Esophagus mucosa (tissue), 1 donor: ENCODE measurements around the gene F13A1. TPM values are rescaled to one million over a fixed set of nuclear protein-coding genes. Genes with fewer than 3 reads are reported as not detected.
"Not testable (repeated sequence)": the region's sequence is repeated elsewhere in the genome, so short reads cannot be mapped to it uniquely, and the experiment has no call there.

Source experiments
- ATAC-seq: fragments of 200-7000 bp; cut with Tn5 transposase; one replicate; pipeline ENCODE4 v1.9.1; 2020
- total RNA-seq: library from RNA; stranded (reverse); gene quantifications from one replicate; pipeline ENCODE4 v1.2.4, GENCODE V29; 2023
- donor health status: DM: yes; HTN: yes; CAD: no.

Gene F13A1
- total RNA-seq, 1 donor from 2014 or later: 2.8 TPM

GRCh38 chr6:6317825-6318733 is 2.4 kb downstream of the F13A1 start:
- ATAC-seq: no peak

DNA sequence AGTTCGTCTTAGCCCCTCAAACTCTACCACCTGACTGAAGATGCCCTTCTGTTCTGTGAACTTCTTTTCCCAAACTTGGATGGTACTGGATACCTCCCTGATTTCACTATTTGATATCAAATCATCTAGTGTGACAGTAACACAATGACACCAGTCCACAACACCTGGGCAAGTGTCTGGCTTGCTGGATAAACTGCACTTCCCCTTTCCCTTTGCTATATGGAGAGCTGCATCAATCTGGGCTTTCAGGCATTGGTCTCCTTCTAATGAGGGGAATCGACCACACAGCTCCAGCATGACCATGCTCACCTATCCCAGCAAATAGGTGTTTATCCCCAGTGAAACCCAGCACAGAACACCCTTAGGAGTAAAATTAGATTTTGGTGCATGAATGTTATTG is 3.1 kb downstream of the F13A1 start:
- ATAC-seq: no peak

- ATAC-seq: no peak
Measured at GRCh38 chr6:6315660-6316059, 4.8 kb downstream of the F13A1 start.

DNA sequence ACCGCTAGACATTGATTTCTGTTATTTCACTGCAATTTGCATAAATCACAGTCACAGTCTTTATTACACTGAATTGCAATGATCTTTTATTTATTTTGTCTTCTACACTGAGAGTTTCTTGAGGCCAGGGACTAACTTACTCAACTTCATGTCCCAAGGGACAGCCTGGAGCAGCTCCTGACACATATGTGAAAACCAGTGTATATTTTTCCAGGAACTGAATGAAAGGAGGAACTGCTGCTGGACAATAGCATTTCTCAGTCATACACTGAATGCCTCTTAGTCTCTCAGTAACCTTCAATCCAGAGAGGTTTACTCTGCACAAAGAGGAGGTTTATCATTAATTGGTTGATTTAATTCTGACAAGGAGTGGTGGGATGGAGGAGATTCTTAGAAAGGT is 5.9 kb downstream of the F13A1 start:
- no peak for ATAC-seq

DNA sequence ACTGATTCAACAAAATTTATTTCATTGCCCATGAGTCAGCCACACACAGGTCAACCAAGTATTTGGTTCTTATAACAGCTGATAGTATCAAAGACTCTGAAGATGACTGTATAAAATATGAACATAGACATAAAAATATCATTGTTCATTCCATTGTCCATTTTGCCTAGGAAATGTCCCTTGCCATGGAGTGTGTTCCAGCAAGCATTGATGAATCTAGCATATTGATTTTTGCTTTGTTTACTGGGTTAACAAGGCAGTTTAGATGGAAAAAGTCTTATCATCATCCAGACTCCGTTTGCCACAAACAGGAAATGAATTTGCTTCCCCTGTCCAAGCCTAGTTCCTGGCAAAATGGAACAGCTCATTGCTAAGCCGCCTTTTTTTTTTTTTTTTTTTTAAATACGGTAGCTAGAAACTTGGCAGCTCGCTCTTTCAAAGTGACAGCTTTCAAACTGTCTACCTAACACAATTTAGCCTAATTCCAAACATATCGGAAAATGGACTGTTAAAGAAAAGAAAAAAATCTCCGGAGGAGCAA is 7.5 kb downstream of the F13A1 start:
- no peak for ATAC-seq

DNA sequence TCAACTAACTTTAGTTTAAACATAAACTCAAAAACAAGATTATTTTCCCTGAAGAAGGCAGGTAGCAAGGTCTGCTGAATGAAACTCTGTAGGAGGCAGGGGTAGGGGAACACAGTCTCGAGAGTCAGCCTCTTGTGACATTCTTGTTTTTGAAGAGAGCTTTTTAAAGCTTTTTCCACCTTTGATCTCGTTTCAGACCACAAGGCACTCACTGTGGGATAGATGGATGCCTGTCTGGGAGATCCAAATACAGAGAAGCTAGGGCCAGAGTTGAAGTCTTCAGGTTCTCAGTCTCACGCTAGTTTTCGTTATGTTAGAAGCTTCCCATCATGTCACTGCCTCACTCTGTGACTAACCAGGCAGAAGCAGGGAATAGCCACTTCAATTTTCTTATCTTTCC is 14.9 kb downstream of the F13A1 start:
- ATAC-seq: no peak

- not testable (repeated sequence) for ATAC-seq
Measured at GRCh38 chr6:6300383-6300782, 20.1 kb downstream of the F13A1 start.

DNA sequence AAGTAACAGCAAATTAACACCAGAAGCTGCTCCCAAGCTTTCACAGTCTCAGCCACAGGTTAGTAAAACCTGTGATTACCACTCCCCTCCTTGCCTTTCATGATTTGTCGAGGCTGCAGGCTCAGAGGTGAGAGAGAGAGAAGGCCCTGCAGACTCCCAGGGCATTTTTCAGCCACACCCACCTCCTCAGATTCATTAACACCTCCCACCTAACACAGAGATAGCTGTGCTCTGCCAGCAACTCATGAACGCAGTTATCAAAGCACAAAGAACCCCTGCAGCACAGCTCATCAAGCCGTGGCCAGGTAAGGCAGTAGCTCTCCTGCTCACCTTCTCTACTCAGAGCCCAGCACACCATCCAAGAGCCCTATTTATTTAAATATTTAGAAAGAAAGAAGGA is 27.1 kb downstream of the F13A1 start:
- ATAC-seq: no peak

DNA sequence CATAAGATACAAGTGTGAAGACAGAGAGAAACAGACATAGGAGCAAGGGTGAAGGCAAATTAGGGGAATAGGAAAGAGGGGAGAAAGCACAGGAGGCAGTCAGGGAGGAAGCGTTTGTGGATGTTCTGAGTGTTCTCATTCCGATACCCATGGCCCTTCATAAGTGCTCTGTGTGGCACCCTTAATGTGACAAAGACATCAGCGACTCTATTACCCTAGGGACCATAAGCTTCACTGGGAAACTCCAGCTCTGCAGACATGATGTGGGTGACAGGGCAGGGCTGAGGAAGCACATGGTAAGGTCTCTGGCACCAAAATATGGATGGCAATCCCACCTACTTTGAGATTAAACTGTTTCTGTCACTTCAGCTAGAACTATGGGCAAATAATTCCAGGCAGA is 33.0 kb downstream of the F13A1 start:
- no peak for ATAC-seq

DNA sequence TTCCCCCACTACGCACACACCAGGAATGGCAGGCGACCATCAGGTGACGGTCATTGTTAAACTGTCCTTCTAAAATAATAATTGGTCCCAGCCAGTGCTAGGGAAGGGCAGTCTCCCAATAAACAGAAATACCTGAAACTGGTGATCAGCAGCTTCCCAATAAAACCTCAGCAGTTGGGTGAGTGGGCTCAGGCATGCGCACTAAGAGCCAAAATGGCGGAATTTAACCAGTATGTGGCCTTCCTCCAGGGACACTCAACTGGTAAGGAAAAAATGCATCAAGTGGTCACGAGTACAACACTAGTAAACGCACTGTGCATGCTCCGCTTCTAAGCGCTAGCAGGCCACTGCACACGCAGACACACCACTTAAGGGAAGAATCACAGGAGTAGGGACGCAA is 34.8 kb downstream of the F13A1 start:
- ATAC-seq: no peak

GRCh38 chr6:6284221-6284966 is 36.1 kb downstream of the F13A1 start:
- no peak for ATAC-seq

- ATAC-seq: no peak
Measured at GRCh38 chr6:6283746-6284145, 36.7 kb downstream of the F13A1 start.

- ATAC-seq: no peak
Measured at GRCh38 chr6:6282716-6283115, 37.7 kb downstream of the F13A1 start.

DNA sequence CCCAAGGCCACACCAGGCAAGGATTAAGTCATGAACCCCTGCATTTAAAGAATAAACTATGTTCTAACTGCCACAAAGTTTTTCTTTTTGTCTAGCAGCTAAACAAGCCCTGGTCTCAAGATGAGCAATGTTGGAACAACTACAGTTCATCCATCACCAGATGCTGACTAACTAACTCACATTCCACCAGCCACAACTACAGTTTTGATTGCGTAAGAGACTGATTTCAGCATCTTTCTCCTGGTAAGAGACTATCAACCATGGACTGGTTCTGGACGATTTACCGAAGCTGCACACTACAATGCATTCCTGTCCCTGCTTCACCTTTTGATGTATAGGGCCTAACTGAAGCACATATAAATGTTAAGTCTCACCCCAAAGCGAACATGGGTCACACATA is 43.0 kb downstream of the F13A1 start:
- ATAC-seq: no peak

- no peak for ATAC-seq
Measured at GRCh38 chr6:6270948-6271535, 49.4 kb downstream of the F13A1 start.

DNA sequence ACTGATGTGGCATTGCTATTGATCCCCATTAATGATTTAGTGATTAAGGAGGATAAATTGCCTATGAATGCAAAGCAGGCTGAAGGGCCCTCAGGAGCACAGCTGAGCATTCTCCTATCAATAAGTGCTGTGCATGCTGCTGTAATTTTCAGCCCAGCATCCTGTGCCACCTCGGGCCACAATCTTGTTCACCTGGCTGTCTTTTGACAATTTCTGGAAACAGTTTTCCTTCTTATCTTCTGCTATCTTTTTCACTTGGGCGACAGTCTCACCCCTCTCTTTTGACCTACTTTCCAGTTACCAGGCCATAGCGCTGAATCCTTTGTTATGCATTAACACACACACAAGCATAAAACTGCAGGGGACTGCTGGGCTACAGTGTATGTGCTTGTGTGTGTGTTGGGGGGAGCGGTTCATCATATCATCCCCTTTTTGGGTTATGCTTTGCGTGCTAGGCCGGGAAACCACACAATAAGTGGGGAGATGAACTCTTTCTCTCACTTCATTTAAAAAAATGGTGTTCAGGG is 60.2 kb downstream of the F13A1 start:
- ATAC-seq: no peak

DNA sequence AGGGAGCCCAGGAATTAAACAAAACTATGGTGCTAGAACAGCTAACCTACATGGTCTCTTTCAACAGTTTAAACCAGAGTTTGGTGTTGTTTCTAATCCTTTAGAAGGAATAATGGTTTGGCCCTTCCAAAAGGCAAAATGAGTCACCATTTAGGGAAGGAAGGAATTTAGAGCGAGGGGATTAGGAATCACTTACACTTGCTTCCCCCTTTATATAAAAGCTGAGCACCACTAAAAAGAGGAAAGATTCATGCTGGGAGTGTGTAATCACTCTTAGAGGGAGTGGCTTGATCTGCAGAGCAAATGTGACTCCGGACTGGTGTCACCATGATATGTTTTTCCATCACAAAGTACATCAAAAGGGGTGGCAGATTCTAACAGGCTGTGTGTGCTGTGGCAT is 63.6 kb downstream of the F13A1 start:
- no peak for ATAC-seq

DNA sequence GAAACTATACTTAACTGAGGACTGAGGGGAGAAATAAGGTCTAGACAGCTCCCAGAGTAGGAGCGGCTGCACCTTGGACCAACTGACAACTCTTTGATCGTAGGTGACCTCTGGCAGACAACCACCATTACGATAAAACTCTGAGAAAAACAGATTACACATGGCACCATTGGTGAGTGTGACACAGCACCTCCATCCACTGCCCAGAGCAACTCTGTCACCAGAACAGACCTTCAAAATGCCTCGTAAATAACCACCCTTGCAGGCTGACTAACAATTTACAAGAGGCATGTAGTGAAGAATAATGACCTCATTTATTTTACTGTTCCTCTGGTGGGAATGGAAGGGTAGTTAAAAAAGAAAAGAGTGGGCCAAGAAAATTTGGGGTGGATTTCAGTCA is 64.2 kb downstream of the F13A1 start:
- ATAC-seq: no peak

- ATAC-seq: no peak
Measured at GRCh38 chr6:6251555-6252280, 68.7 kb downstream of the F13A1 start.

GRCh38 chr6:6248651-6249050 is 71.8 kb downstream of the F13A1 start:
- no peak for ATAC-seq

- ATAC-seq: no peak
Measured at GRCh38 chr6:6246544-6246943, 73.9 kb downstream of the F13A1 start.

- no peak for ATAC-seq
Measured at GRCh38 chr6:6244624-6245023, 75.8 kb downstream of the F13A1 start.
